SU-DHL-6 (cell line): ENCODE results near the gene NDUFS8.
"Not testable (repeated sequence)": the region's sequence is repeated elsewhere in the genome, so short reads cannot be mapped to it uniquely, and the experiment has no call there.

Experiments
- EZH2phosphoT487 ChIP-seq: fragments of 200-600 bp; sonication (generic), shearing (Covaris generic); conservative IDR thresholded peaks from 2 replicates; pipeline ENCODE4 v1.6.1; 2018; ENCODE audit warnings: mild to moderate bottlenecking, antibody characterized with exemption, low read length, moderate library complexity, mixed read lengths
- TF ChIP-seq, protein P1 (sequence below): fragments of 200-600 bp; sonication (generic); IDR thresholded peaks from one replicate; pipeline ENCODE4 v1.5.1; 2017; ENCODE audit warnings: antibody characterized with exemption, mild to moderate bottlenecking, low read length, moderate library complexity; ENCODE audit not compliant: insufficient read depth, poor library complexity, severe bottlenecking

DNA sequence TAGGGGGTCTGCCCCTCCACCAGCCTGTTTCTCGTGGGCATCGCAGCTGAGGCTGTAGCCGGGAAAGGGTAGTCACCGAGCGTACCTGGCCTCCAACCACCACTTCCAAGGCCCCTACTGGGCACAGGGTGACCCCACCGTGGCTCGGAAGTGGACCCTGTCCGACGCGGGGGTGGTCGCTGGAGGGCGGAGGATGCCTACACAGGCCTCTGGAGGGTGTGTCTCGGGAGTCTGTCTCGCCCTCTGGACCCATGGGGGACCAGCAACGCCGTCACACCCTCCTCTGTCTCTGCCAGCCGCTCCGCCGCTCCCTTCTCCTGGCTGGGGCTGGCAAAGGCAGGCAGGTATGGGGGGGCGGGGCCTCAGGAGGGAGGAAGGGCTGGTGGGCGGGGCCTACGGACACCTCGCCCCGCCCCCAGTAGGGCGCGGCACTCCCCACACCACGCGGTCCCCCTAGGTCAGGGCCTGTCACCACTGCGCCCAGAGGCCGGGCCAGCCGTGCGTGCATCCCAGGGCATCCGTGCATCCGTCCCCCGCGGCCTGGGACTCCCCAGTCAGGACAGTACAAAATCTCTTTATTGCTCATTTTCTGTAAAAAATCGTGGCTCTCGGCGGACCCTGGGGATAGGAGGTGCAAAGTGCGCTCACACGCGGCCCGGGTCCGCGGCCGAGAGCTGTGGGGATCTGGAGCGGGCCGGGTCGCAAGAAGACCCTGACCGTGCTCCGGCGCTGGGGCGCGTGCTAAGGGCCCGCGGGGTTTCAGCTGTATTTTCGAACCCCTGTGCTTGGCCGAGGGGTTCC is 39.7 kb upstream of the NDUFS8 start:
- TF ChIP-seq, protein P1, sequence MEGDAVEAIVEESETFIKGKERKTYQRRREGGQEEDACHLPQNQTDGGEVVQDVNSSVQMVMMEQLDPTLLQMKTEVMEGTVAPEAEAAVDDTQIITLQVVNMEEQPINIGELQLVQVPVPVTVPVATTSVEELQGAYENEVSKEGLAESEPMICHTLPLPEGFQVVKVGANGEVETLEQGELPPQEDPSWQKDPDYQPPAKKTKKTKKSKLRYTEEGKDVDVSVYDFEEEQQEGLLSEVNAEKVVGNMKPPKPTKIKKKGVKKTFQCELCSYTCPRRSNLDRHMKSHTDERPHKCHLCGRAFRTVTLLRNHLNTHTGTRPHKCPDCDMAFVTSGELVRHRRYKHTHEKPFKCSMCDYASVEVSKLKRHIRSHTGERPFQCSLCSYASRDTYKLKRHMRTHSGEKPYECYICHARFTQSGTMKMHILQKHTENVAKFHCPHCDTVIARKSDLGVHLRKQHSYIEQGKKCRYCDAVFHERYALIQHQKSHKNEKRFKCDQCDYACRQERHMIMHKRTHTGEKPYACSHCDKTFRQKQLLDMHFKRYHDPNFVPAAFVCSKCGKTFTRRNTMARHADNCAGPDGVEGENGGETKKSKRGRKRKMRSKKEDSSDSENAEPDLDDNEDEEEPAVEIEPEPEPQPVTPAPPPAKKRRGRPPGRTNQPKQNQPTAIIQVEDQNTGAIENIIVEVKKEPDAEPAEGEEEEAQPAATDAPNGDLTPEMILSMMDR, result not testable (repeated sequence)
- not testable (repeated sequence) for TF ChIP-seq EZH2phosphoT487
